Loucy (cell line): ENCODE data around the gene SEPSECS.

Experiments used
- H2AFZ ChIP-seq: fragments of 200-600 bp; sonication (generic); 2 replicates; pipeline ENCODE4 v1.6.0; 2016; ENCODE audit warnings: antibody characterized with exemption, mild to moderate bottlenecking, low read length, moderate library complexity
- H3F3A ChIP-seq: fragments of 200-600 bp; 2 replicates; pipeline ENCODE4 v1.6.0; 2016; ENCODE audit warnings: antibody characterized with exemption, low read depth, mild to moderate bottlenecking
- H3K27me3 ChIP-seq: fragments of 200-600 bp; sonication (generic); 2 replicates; pipeline ENCODE4 v1.6.1; 2014; ENCODE audit warnings: low read length, mild to moderate bottlenecking; ENCODE audit not compliant: insufficient read depth, poor library complexity, severe bottlenecking
- H3K36me3 ChIP-seq: fragments of 200-600 bp; sonication (generic); 2 replicates; pipeline ENCODE4 v1.6.1; 2016; ENCODE audit warnings: low read length; ENCODE audit not compliant: insufficient read depth
- H3K4me1 ChIP-seq: fragments of 200-600 bp; sonication (generic); 2 replicates; pipeline ENCODE4 v1.5.1; 2014; ENCODE audit warnings: low read length, mild to moderate bottlenecking; ENCODE audit not compliant: insufficient read depth, poor library complexity, severe bottlenecking
- H3K4me2 ChIP-seq: fragments of 200-600 bp; sonication (generic); 2 replicates; pipeline ENCODE4 v1.6.0; 2014; ENCODE audit warnings: antibody characterized with exemption, low read length, low read depth, mild to moderate bottlenecking; ENCODE audit not compliant: poor library complexity, severe bottlenecking
- H3K4me3 ChIP-seq: fragments of 200-600 bp; sonication (generic); 2 replicates; pipeline ENCODE4 v1.5.1; 2014; ENCODE audit warnings: low read length, mild to moderate bottlenecking, mixed read lengths; ENCODE audit not compliant: poor library complexity, severe bottlenecking
- H3K79me2 ChIP-seq: fragments of 200-600 bp; sonication (generic); 2 replicates; pipeline ENCODE4 v1.6.1; 2014; ENCODE audit warnings: low read length; ENCODE audit not compliant: insufficient read depth
- H3K9ac ChIP-seq: fragments of 200-600 bp; sonication (generic); 2 replicates; pipeline ENCODE4 v1.6.0; 2014; ENCODE audit warnings: mild to moderate bottlenecking, low read depth, low read length, moderate library complexity; ENCODE audit not compliant: poor library complexity, severe bottlenecking
- H3K9me2 ChIP-seq: fragments of 200-600 bp; sonication (generic); replicated peaks from 2 replicates; pipeline ENCODE4 v1.6.1; 2016; ENCODE audit warnings: low read depth, low read length, mixed read lengths
- H3K9me3 ChIP-seq: fragments of 200-600 bp; sonication (generic); 2 replicates; pipeline ENCODE4 v1.6.1; 2014; ENCODE audit warnings: mild to moderate bottlenecking, antibody characterized with exemption, low read length, low read depth; ENCODE audit not compliant: insufficient read depth
- H4K20me1 ChIP-seq: fragments of 200-600 bp; sonication (generic); 2 replicates; pipeline ENCODE4 v1.6.0; 2014; ENCODE audit warnings: antibody characterized with exemption, low read length, mild to moderate bottlenecking; ENCODE audit not compliant: insufficient read depth, poor library complexity, severe bottlenecking
- EZH2phosphoT487 ChIP-seq: fragments of 200-600 bp; IDR thresholded peaks from 2 replicates; pipeline ENCODE4 v1.6.1; 2018; ENCODE audit warnings: antibody characterized with exemption, mild to moderate bottlenecking, moderate library complexity, borderline replicate concordance
- TF ChIP-seq, protein P1 (sequence below): fragments of 200-600 bp; sonication (generic); conservative IDR thresholded peaks from 2 replicates; pipeline ENCODE4 v1.5.1; 2014; ENCODE audit warnings: mild to moderate bottlenecking, antibody characterized with exemption, low read length

SEPSECS gene

DNA sequence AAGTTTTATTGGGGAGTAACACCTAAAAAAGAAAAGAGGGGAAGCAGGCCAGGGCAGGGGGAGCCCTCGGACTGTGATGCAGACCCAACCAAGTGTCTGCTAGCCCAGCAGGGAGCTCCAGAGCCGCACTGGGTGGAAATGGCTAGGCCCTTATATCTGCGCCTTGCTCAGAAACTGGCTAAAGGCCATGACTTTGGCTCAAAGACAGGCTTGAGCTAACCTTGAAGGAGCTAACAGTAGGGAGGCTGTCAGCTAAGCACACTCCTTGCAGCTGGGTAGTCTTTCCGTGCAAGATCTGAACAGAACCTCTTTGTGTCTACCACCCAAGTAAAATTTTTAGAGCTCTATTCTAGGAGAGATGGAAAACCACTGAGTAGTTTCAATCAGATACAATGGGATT, 43.0 kb downstream of the SEPSECS start:
- Histone ChIP-seq H3K79me2 (no peaks in the 10 kb centered on the region), H3K9me3 (no peaks in the 10 kb centered on the region), H3K9me2 (no peaks in the 10 kb centered on the region), H3K4me2 (no peak overlapping the region), H3K4me1 (no peaks in the 10 kb centered on the region), H3K27me3 (no peaks in the 10 kb centered on the region), H3F3A (no peaks in the 10 kb centered on the region), H2AFZ (no peak overlapping the region), H3K9ac (no peak overlapping the region), H4K20me1 (no peaks in the 10 kb centered on the region), H3K4me3 (no peak overlapping the region), H3K36me3 (0 out of 2 replicates have a peak, but pooled peaks cover 3% of the 10 kb centered on the region)
- TF ChIP-seq, protein P1, sequence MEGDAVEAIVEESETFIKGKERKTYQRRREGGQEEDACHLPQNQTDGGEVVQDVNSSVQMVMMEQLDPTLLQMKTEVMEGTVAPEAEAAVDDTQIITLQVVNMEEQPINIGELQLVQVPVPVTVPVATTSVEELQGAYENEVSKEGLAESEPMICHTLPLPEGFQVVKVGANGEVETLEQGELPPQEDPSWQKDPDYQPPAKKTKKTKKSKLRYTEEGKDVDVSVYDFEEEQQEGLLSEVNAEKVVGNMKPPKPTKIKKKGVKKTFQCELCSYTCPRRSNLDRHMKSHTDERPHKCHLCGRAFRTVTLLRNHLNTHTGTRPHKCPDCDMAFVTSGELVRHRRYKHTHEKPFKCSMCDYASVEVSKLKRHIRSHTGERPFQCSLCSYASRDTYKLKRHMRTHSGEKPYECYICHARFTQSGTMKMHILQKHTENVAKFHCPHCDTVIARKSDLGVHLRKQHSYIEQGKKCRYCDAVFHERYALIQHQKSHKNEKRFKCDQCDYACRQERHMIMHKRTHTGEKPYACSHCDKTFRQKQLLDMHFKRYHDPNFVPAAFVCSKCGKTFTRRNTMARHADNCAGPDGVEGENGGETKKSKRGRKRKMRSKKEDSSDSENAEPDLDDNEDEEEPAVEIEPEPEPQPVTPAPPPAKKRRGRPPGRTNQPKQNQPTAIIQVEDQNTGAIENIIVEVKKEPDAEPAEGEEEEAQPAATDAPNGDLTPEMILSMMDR: no peak
- no peak for TF ChIP-seq EZH2phosphoT487

DNA sequence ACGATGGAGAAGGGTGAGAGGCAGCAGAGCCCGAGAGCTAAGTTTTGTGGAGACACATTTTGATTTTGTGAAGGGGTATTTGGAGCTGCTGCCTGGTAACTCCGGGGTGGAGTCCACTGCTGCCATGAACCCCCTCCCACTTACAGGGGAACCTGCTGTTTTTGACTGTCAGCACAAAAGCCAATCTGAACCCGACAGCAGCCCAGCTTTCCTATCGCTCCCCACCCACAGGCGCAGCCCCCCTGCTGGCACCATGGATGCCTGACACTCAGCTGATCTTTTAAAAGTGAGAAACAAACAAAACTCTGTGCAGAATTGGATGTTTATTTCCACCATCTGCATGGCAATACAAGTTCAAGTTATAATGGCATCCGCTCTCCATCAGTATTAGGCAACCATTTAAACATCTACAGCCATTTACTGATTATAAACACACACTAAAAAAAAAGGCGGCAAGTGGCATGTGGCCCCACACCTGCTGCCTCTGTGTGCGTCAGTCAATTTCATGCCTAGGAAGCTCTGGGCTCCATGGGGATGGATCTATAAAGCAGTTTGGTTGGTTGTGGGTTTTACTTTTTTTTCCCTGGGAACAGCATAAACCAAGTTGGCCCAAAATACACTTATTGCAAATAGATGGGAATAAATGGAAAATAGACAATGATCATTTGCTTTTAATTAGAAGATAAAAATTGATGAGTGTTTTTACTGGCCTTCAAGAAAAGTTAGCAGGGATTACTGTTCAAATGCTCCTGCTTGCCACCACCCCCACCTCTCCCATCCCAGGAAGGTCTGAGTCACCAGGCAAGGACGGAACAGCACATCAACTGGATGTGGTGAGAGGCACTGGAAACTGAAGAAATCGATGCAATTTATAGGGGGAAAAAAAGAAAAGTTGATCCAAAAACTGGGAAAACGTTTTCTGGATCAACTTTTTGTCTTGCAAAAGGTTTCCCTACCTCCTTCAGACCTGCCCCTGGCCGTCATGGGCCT, 46.0 kb downstream of the SEPSECS start:
- Histone ChIP-seq H3K9me2 (no peaks in the 10 kb centered on the region), H4K20me1 (no peaks in the 10 kb centered on the region), H3K9me3 (no peaks in the 10 kb centered on the region), H3K4me1 (no peaks in the 10 kb centered on the region), H3K36me3 (no peaks in the 10 kb centered on the region), H3F3A (no peaks in the 10 kb centered on the region), H3K4me2 (no peak overlapping the region), H3K9ac (no peak overlapping the region), H3K79me2 (no peaks in the 10 kb centered on the region), H3K27me3 (no peaks in the 10 kb centered on the region), H2AFZ (no peak overlapping the region), H3K4me3 (no peak overlapping the region)
- no peak for TF ChIP-seq EZH2phosphoT487
- TF ChIP-seq, protein P1: no peak

DNA sequence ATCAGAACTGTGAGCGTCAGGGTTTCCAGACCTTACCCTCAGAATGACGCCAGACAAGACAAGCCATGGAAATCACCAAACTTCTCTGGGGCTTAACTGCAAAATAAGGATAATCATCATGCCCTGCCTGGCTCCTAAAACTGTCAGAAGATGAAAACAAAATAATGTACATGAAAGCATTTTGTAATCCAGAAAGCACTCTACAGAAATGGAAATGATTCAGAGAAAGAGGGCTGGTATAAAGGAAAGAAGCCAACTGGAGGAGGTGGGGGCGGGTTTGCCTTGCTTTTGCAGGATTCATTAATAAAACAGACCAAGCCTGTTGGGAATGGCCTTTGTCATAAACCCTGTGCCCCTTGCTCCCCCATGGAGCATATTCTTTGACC, 47.3 kb downstream of the SEPSECS start:
- H3K9me3 ChIP-seq: no peaks in the 10 kb centered on the region
- H3K27me3 ChIP-seq: no peaks in the 10 kb centered on the region
- no peak overlapping the region for H3K9ac ChIP-seq
- H2AFZ ChIP-seq: no peak overlapping the region
- H4K20me1 ChIP-seq: no peaks in the 10 kb centered on the region
- H3K79me2 ChIP-seq: no peaks in the 10 kb centered on the region
- H3K9me2 ChIP-seq: no peaks in the 10 kb centered on the region
- no peak overlapping the region for H3K4me3 ChIP-seq
- no peaks in the 10 kb centered on the region for H3K4me1 ChIP-seq
- H3K36me3 ChIP-seq: no peaks in the 10 kb centered on the region
- H3F3A ChIP-seq: no peaks in the 10 kb centered on the region
- no peak overlapping the region for H3K4me2 ChIP-seq
- TF ChIP-seq, protein P1: no peak
- TF ChIP-seq EZH2phosphoT487: no peak
